Measurements from ENCODE around the gene NXNL2. TPM values are rescaled to one million over a fixed set of nuclear protein-coding genes. Genes with fewer than 3 reads are reported as not detected.

The NXNL2 gene
- total RNA-seq, 1 experiment from 2014 or later: 2.2 TPM

DNA sequence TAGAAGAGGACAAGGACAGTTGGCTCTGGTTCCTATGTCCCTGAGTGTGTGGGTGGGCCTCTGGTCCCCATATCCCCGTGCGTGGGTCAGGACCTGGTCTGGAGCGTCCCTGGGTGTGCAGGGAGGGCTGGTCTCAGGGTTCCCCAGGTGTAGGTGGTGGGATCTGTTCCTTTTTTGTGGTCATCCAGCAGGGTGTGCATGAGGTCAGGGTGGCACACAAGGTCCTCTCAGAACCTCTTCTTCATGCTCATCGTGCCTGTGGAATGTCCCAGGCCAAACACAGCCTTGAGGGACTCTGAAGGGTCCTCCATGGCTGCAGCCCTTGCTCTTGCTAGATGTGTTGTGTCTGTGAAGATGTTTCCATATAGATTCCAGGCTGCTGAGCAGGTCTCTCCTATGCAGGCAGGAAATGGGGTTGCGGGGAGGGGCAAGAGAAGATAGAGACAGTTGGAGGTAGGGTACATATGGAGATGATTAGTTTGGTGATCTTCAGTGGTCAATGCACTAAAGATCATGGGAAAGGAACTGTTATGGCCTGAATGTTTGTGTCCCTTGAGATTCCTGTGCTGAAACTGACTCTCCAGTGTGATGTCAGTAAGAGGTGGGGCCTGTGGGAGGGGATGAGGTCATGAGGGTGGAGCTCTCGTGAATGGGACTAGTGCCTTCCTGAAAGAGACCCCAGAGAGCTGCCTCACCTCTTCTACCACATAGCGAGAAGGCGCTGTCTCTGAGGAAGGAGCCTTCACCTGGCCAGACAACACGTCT, 53.1 kb downstream of the NXNL2 start:
- H3K27me3 Mint-ChIP-seq (ENCODE audit: low read depth): no peaks in the 10 kb centered on the region
- H3K36me3 Mint-ChIP-seq: no peaks in the 10 kb centered on the region
- H3K4me3 Mint-ChIP-seq: no peak overlapping the region
- no peak for DNase-seq (ENCODE audit: low spot score)
- H3K9me3 Mint-ChIP-seq: no peaks in the 10 kb centered on the region; the same call in 1 of the 2 replicates
- TF ChIP-seq, protein P1, sequence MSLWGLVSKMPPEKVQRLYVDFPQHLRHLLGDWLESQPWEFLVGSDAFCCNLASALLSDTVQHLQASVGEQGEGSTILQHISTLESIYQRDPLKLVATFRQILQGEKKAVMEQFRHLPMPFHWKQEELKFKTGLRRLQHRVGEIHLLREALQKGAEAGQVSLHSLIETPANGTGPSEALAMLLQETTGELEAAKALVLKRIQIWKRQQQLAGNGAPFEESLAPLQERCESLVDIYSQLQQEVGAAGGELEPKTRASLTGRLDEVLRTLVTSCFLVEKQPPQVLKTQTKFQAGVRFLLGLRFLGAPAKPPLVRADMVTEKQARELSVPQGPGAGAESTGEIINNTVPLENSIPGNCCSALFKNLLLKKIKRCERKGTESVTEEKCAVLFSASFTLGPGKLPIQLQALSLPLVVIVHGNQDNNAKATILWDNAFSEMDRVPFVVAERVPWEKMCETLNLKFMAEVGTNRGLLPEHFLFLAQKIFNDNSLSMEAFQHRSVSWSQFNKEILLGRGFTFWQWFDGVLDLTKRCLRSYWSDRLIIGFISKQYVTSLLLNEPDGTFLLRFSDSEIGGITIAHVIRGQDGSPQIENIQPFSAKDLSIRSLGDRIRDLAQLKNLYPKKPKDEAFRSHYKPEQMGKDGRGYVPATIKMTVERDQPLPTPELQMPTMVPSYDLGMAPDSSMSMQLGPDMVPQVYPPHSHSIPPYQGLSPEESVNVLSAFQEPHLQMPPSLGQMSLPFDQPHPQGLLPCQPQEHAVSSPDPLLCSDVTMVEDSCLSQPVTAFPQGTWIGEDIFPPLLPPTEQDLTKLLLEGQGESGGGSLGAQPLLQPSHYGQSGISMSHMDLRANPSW (CRISPR knock-in tag; conservative IDR thresholded peaks at IDR 0.05; ENCODE audit: low read depth): no peak
- no peak for TF ChIP-seq GTF2I (CRISPR knock-in tag; conservative IDR thresholded peaks at IDR 0.05)
- TF ChIP-seq, protein P2, sequence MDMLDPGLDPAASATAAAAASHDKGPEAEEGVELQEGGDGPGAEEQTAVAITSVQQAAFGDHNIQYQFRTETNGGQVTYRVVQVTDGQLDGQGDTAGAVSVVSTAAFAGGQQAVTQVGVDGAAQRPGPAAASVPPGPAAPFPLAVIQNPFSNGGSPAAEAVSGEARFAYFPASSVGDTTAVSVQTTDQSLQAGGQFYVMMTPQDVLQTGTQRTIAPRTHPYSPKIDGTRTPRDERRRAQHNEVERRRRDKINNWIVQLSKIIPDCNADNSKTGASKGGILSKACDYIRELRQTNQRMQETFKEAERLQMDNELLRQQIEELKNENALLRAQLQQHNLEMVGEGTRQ (CRISPR knock-in tag; IDR thresholded peaks at IDR 0.05): no peak
- TF ChIP-seq, protein P3, sequence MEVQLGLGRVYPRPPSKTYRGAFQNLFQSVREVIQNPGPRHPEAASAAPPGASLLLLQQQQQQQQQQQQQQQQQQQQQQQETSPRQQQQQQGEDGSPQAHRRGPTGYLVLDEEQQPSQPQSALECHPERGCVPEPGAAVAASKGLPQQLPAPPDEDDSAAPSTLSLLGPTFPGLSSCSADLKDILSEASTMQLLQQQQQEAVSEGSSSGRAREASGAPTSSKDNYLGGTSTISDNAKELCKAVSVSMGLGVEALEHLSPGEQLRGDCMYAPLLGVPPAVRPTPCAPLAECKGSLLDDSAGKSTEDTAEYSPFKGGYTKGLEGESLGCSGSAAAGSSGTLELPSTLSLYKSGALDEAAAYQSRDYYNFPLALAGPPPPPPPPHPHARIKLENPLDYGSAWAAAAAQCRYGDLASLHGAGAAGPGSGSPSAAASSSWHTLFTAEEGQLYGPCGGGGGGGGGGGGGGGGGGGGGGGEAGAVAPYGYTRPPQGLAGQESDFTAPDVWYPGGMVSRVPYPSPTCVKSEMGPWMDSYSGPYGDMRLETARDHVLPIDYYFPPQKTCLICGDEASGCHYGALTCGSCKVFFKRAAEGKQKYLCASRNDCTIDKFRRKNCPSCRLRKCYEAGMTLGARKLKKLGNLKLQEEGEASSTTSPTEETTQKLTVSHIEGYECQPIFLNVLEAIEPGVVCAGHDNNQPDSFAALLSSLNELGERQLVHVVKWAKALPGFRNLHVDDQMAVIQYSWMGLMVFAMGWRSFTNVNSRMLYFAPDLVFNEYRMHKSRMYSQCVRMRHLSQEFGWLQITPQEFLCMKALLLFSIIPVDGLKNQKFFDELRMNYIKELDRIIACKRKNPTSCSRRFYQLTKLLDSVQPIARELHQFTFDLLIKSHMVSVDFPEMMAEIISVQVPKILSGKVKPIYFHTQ (CRISPR knock-in tag; IDR thresholded peaks at IDR 0.05): no peak
- TF ChIP-seq NFYB (CRISPR knock-in tag; conservative IDR thresholded peaks at IDR 0.05; ENCODE audit: low read depth): no peak
- TF ChIP-seq MYBL2 (CRISPR knock-in tag; IDR thresholded peaks at IDR 0.05): no peak
- TF ChIP-seq, protein P4, sequence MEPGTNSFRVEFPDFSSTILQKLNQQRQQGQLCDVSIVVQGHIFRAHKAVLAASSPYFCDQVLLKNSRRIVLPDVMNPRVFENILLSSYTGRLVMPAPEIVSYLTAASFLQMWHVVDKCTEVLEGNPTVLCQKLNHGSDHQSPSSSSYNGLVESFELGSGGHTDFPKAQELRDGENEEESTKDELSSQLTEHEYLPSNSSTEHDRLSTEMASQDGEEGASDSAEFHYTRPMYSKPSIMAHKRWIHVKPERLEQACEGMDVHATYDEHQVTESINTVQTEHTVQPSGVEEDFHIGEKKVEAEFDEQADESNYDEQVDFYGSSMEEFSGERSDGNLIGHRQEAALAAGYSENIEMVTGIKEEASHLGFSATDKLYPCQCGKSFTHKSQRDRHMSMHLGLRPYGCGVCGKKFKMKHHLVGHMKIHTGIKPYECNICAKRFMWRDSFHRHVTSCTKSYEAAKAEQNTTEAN (CRISPR knock-in tag; IDR thresholded peaks at IDR 0.05): no peak
- no peak for TF ChIP-seq SMAD4 (CRISPR knock-in tag; IDR thresholded peaks at IDR 0.05)
- no peak for TF ChIP-seq ZNF423 (CRISPR knock-in tag; IDR thresholded peaks at IDR 0.05)
- TF ChIP-seq, protein P5, sequence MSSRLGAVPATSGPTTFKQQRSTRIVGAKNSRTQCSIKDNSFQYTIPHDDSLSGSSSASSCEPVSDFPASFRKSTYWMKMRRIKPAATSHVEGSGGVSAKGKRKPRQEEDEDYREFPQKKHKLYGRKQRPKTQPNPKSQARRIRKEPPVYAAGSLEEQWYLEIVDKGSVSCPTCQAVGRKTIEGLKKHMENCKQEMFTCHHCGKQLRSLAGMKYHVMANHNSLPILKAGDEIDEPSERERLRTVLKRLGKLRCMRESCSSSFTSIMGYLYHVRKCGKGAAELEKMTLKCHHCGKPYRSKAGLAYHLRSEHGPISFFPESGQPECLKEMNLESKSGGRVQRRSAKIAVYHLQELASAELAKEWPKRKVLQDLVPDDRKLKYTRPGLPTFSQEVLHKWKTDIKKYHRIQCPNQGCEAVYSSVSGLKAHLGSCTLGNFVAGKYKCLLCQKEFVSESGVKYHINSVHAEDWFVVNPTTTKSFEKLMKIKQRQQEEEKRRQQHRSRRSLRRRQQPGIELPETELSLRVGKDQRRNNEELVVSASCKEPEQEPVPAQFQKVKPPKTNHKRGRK (CRISPR knock-in tag; IDR thresholded peaks at IDR 0.05; ENCODE audit: borderline replicate concordance): no peak
- TF ChIP-seq, protein P6, sequence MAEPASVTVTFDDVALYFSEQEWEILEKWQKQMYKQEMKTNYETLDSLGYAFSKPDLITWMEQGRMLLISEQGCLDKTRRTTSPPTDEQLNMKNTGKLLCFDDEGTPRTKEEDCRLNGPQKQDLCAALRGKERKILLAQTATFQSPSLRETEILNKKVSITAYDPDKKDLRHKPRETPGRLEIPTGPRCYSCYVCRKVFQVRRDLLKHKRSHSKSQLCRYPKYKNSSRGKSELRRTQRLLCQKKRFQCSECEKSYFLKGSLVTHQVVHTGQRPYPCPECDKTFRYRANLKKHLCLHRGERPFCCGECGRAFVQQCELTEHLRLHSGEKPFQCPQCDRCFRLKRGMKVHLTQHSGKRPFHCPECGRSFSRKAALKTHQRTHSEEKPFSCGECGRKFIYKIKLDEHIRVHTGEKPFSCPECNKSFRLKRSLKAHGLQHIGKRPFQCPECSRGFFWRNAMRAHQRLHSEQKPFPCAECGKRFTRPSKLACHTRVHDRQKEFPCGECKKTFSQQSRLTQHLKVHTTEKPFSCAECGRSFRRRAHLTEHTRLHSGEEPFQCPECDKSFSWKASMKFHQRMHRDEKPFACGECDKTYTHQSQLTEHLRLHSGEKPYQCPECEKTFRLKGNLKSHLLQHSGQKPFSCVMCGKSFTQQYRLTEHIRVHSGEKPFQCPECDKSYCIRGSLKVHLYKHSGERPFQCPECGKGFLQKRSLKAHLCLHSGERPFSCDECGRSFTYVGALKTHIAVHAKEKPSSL (CRISPR knock-in tag; conservative IDR thresholded peaks at IDR 0.05): no peak
- TF ChIP-seq, protein P7, sequence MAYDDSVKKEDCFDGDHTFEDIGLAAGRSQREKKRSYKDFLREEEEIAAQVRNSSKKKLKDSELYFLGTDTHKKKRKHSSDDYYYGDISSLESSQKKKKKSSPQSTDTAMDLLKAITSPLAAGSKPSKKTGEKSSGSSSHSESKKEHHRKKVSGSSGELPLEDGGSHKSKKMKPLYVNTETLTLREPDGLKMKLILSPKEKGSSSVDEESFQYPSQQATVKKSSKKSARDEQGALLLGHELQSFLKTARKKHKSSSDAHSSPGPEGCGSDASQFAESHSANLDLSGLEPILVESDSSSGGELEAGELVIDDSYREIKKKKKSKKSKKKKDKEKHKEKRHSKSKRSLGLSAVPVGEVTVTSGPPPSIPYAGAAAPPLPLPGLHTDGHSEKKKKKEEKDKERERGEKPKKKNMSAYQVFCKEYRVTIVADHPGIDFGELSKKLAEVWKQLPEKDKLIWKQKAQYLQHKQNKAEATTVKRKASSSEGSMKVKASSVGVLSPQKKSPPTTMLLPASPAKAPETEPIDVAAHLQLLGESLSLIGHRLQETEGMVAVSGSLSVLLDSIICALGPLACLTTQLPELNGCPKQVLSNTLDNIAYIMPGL (CRISPR knock-in tag; IDR thresholded peaks at IDR 0.05): no peak
- no peak for TF ChIP-seq GABPB1 (CRISPR knock-in tag; IDR thresholded peaks at IDR 0.05)
- TF ChIP-seq JUN (CRISPR knock-in tag; IDR thresholded peaks at IDR 0.05): no peak
- TF ChIP-seq, protein P8, sequence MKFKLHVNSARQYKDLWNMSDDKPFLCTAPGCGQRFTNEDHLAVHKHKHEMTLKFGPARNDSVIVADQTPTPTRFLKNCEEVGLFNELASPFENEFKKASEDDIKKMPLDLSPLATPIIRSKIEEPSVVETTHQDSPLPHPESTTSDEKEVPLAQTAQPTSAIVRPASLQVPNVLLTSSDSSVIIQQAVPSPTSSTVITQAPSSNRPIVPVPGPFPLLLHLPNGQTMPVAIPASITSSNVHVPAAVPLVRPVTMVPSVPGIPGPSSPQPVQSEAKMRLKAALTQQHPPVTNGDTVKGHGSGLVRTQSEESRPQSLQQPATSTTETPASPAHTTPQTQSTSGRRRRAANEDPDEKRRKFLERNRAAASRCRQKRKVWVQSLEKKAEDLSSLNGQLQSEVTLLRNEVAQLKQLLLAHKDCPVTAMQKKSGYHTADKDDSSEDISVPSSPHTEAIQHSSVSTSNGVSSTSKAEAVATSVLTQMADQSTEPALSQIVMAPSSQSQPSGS (CRISPR knock-in tag; IDR thresholded peaks at IDR 0.05; ENCODE audit: borderline replicate concordance, low read depth): no peak
- H3K4me1 Mint-ChIP-seq: peaks cover 11% of the 10 kb centered on the region
- POLR2A ChIA-PET: no interaction called here
- H3K27ac Mint-ChIP-seq: no peak overlapping the region
- ATAC-seq: peak; percentile 27; the same call in 1 of the 2 replicates
- CTCF ChIA-PET: no interaction called here

Data from WTC11 (cell line).